Trophoblast cell (in vitro differentiated cells and primary cell): ENCODE data around the gene MLYCD.
A peak's percentile ranks its signal among the peaks of the same experiment; 100 is the strongest.

Experiments
- DNase-seq, 2 donors: peaks; one replicate each; pipeline ENCODE4 v3.0.0-alpha.2; 2016
- H2AFZ ChIP-seq: 2 replicates; pipeline ENCODE4 v1.6.1; 2013; ENCODE audit warnings: low read length, moderate library complexity, mild to moderate bottlenecking; ENCODE audit not compliant: insufficient read depth, poor library complexity
- H2AK5ac ChIP-seq: 2 replicates; pipeline ENCODE4 v1.6.1; 2013; ENCODE audit warnings: mild to moderate bottlenecking, low read length
- H2BK120ac ChIP-seq: 2 replicates; pipeline ENCODE4 v1.6.1; 2013; ENCODE audit warnings: low read length, mild to moderate bottlenecking, moderate library complexity; ENCODE audit not compliant: insufficient read depth, poor library complexity
- H2BK12ac ChIP-seq: 2 replicates; pipeline ENCODE4 v1.6.1; 2013; ENCODE audit warnings: mild to moderate bottlenecking, low read length, moderate library complexity
- H2BK5ac ChIP-seq: 2 replicates; pipeline ENCODE4 v1.6.1; 2013; ENCODE audit warnings: low read length, low read depth, moderate library complexity, mild to moderate bottlenecking; ENCODE audit not compliant: poor library complexity
- H3K14ac ChIP-seq: 2 replicates; pipeline ENCODE4 v1.6.1; 2013; ENCODE audit warnings: mild to moderate bottlenecking, low read length
- H3K18ac ChIP-seq: 2 replicates; pipeline ENCODE4 v1.6.1; 2013; ENCODE audit warnings: mild to moderate bottlenecking, low read length
- H3K23ac ChIP-seq: 2 replicates; pipeline ENCODE4 v1.6.1; 2013; ENCODE audit warnings: low read length
- H3K27ac ChIP-seq: 2 replicates; pipeline ENCODE4 v1.5.1; 2013; ENCODE audit warnings: low read depth, mild to moderate bottlenecking, inconsistent platforms, low read length, moderate library complexity
- H3K27me3 ChIP-seq: 2 replicates; pipeline ENCODE4 v1.6.1; 2013; ENCODE audit warnings: inconsistent platforms, mild to moderate bottlenecking, low read length, moderate library complexity; ENCODE audit not compliant: insufficient read depth
- H3K36me3 ChIP-seq, 2 experiments: 1 replicate in 1 of 2; 2 replicates in 1 of 2; pipeline ENCODE4 v1.6.1; 2013; ENCODE audit warnings: low read length in 2 of 2, mild to moderate bottlenecking in 2 of 2, moderate library complexity in 1 of 2; ENCODE audit not compliant: insufficient read depth in 2 of 2, control insufficient read depth in 1 of 2
- H3K4ac ChIP-seq: 2 replicates; pipeline ENCODE4 v1.6.1; 2013; ENCODE audit warnings: low read depth, mild to moderate bottlenecking, low read length, moderate library complexity
- H3K4me1 ChIP-seq, 2 experiments: 1 replicate in 1 of 2; 2 replicates in 1 of 2; pipeline ENCODE4 v1.6.1; 2013; ENCODE audit warnings: low read length in 2 of 2, mild to moderate bottlenecking in 2 of 2, moderate library complexity in 1 of 2; ENCODE audit not compliant: insufficient read depth in 2 of 2, control insufficient read depth in 1 of 2
- H3K4me2 ChIP-seq: 2 replicates; pipeline ENCODE4 v1.6.1; 2013; ENCODE audit warnings: inconsistent platforms, mild to moderate bottlenecking, low read length, moderate library complexity
- H3K4me3 ChIP-seq: 2 replicates; pipeline ENCODE4 v1.5.1; 2013; ENCODE audit warnings: mild to moderate bottlenecking, low read depth, low read length, inconsistent platforms
- H3K79me1 ChIP-seq: one replicate; pipeline ENCODE4 v1.6.1; 2013; ENCODE audit warnings: low read length
- H3K79me2 ChIP-seq: 2 replicates; pipeline ENCODE4 v1.6.1; 2013; ENCODE audit warnings: low read length, mild to moderate bottlenecking; ENCODE audit not compliant: control insufficient read depth, insufficient read depth, poor library complexity
- H3K9ac ChIP-seq: 2 replicates; pipeline ENCODE4 v1.6.1; 2013; ENCODE audit warnings: mild to moderate bottlenecking, low read length
- H3K9me3 ChIP-seq: 2 replicates; pipeline ENCODE4 v1.6.1; 2013; ENCODE audit warnings: low read depth, mild to moderate bottlenecking, control low read depth, inconsistent platforms, low read length; ENCODE audit not compliant: insufficient read depth
- H4K12ac ChIP-seq: 2 replicates; pipeline ENCODE4 v1.6.1; 2013; ENCODE audit warnings: low read depth, mild to moderate bottlenecking, low read length, moderate library complexity
- H4K8ac ChIP-seq: 2 replicates; pipeline ENCODE4 v1.6.1; 2013; ENCODE audit warnings: low read depth, mild to moderate bottlenecking, low read length, moderate library complexity
- H4K91ac ChIP-seq: one replicate; pipeline ENCODE4 v1.6.1; 2013; ENCODE audit warnings: low read depth, mild to moderate bottlenecking, low read length, moderate library complexity
- WGBS: extraction: QIAGEN DNeasy Blood & Tissue Kit; methylation state at CpG from one replicate; pipeline ENCODE4 v1.1.7; 2013; ENCODE audit warnings: missing lambda C conversion rate; ENCODE audit not compliant: insufficient read length, insufficient coverage; ENCODE audit errors: extremely low coverage; 5-methylcytosine and 5-hydroxymethylcytosine counted together

MLYCD gene

GRCh38 chr16:83852774-83853173 lies 46.1 kb upstream of the MLYCD start:
- H3K79me2 ChIP-seq = no peaks in the 10 kb centered on the region
- no peak overlapping the region for H3K14ac ChIP-seq
- no peaks in the 10 kb centered on the region for H3K79me1 ChIP-seq
- H3K9me3 ChIP-seq = no peaks in the 10 kb centered on the region
- H4K12ac ChIP-seq = no peak overlapping the region
- H2BK12ac ChIP-seq = no peak overlapping the region
- H2BK5ac ChIP-seq = no peak overlapping the region
- H2AFZ ChIP-seq = no peak overlapping the region
- no peak overlapping the region for H3K4me3 ChIP-seq
- H3K4me2 ChIP-seq = no peak overlapping the region
- H3K23ac ChIP-seq = no peak overlapping the region
- H3K36me3 ChIP-seq = no peaks in the 10 kb centered on the region
- no peak overlapping the region for H4K91ac ChIP-seq
- H2BK120ac ChIP-seq = no peak overlapping the region
- H4K8ac ChIP-seq = no peak overlapping the region
- no peak overlapping the region for H3K27ac ChIP-seq
- no CpG with 5 or more reads among the region's 11 CpGs for WGBS
- H3K18ac ChIP-seq = no peak overlapping the region
- no peak for DNase-seq
- H3K4me1 ChIP-seq = no peaks in the 10 kb centered on the region
- no peak overlapping the region for H3K9ac ChIP-seq
- no peaks in the 10 kb centered on the region for H3K27me3 ChIP-seq
- H2AK5ac ChIP-seq = no peak overlapping the region
- H3K4ac ChIP-seq = no peak overlapping the region

- no peak overlapping the region for H3K27ac ChIP-seq
- H2AK5ac ChIP-seq = no peak overlapping the region
- no peaks in the 10 kb centered on the region for H3K79me2 ChIP-seq
- H3K14ac ChIP-seq = no peak overlapping the region
- no peaks in the 10 kb centered on the region for H3K9me3 ChIP-seq
- WGBS = no CpG with 5 or more reads among the region's 8 CpGs
- H3K27me3 ChIP-seq = no peaks in the 10 kb centered on the region
- no peak overlapping the region for H2BK120ac ChIP-seq
- no peak overlapping the region for H3K4me2 ChIP-seq
- no peak overlapping the region for H2BK5ac ChIP-seq
- no peak overlapping the region for H4K8ac ChIP-seq
- H3K4me1 ChIP-seq = no peaks in the 10 kb centered on the region
- H3K79me1 ChIP-seq = no peaks in the 10 kb centered on the region
- DNase-seq = no peak
- H3K23ac ChIP-seq = no peak overlapping the region
- H3K9ac ChIP-seq = peak overlapping the region; percentile 39
- no peak overlapping the region for H4K12ac ChIP-seq
- H2AFZ ChIP-seq = no peak overlapping the region
- no peak overlapping the region for H4K91ac ChIP-seq
- H3K4ac ChIP-seq = no peak overlapping the region
- H3K4me3 ChIP-seq = no peak overlapping the region
- H3K18ac ChIP-seq = no peak overlapping the region
- no peaks in the 10 kb centered on the region for H3K36me3 ChIP-seq
- H2BK12ac ChIP-seq = no peak overlapping the region
Observed at GRCh38 chr16:83853834-83854233, 45.1 kb upstream of the MLYCD start.

- Histone ChIP-seq H2BK12ac (no peak overlapping the region), H3K79me1 (no peaks in the 10 kb centered on the region), H3K79me2 (no peaks in the 10 kb centered on the region), H2BK120ac (no peak overlapping the region), H4K91ac (no peak overlapping the region), H3K4ac (no peak overlapping the region), H3K9ac (no peak overlapping the region), H3K23ac (no peak overlapping the region), H4K8ac (no peak overlapping the region), H3K36me3 (no peaks in the 10 kb centered on the region), H3K27ac (no peak overlapping the region), H2AFZ (no peak overlapping the region), H3K4me2 (no peak overlapping the region), H3K27me3 (no peaks in the 10 kb centered on the region), H4K12ac (no peak overlapping the region), H3K14ac (no peak overlapping the region), H3K9me3 (no peaks in the 10 kb centered on the region), H2AK5ac (no peak overlapping the region), H3K18ac (no peak overlapping the region), H3K4me1 (no peaks in the 10 kb centered on the region), H3K4me3 (no peak overlapping the region), H2BK5ac (no peak overlapping the region)
- WGBS = no CpG with 5 or more reads among the region's 9 CpGs
- DNase-seq = no peak
Observed at GRCh38 chr16:83854420-83854819, 44.5 kb upstream of the MLYCD start.

- Histone ChIP-seq H3K4me2 (no peak overlapping the region), H2BK5ac (no peak overlapping the region), H3K23ac (no peak overlapping the region), H3K18ac (no peak overlapping the region), H3K14ac (no peak overlapping the region), H2BK12ac (no peak overlapping the region), H3K36me3 (no peaks in the 10 kb centered on the region), H3K27me3 (no peaks in the 10 kb centered on the region), H3K4me1 (no peaks in the 10 kb centered on the region), H4K8ac (no peak overlapping the region), H3K27ac (no peak overlapping the region), H3K4me3 (no peak overlapping the region), H3K9me3 (no peaks in the 10 kb centered on the region), H3K9ac (no peak overlapping the region), H3K79me2 (no peaks in the 10 kb centered on the region), H4K91ac (no peak overlapping the region), H4K12ac (no peak overlapping the region), H3K4ac (no peak overlapping the region), H2AK5ac (no peak overlapping the region), H3K79me1 (no peaks in the 10 kb centered on the region), H2BK120ac (no peak overlapping the region), H2AFZ (no peak overlapping the region)
- no peak for DNase-seq
- no CpG with 5 or more reads among the region's 4 CpGs for WGBS
Observed at GRCh38 chr16:83856792-83857191, 42.1 kb upstream of the MLYCD start.
